Prostate gland (tissue), 2 donors: ENCODE measurements around the gene SH3GL3.

ENCODE experiments used
- POLR2AphosphoS5 ChIP-seq: sonication (generic); formaldehyde crosslinking; IDR thresholded peaks from one replicate; pipeline ENCODE4 v1.6.1; 2017; ENCODE audit warnings: antibody characterized with exemption
- TF ChIP-seq, protein P1 (sequence below), 4 experiments: fragments of 200-600 bp in 2 of 4; fragments of 450-650 bp in 2 of 4; sonication (generic) in 2 of 4; IDR thresholded peaks; 1 replicate in 3 of 4; 2 replicates in 1 of 4; pipeline ENCODE4 v1.5.1; 2016 to 2019; ENCODE audit warnings: antibody characterized with exemption in 4 of 4, mild to moderate bottlenecking in 2 of 4, moderate library complexity in 2 of 4

GRCh38 chr15:83656943-83657528, 209.9 kb downstream of the SH3GL3 start:
- TF ChIP-seq, protein P1, sequence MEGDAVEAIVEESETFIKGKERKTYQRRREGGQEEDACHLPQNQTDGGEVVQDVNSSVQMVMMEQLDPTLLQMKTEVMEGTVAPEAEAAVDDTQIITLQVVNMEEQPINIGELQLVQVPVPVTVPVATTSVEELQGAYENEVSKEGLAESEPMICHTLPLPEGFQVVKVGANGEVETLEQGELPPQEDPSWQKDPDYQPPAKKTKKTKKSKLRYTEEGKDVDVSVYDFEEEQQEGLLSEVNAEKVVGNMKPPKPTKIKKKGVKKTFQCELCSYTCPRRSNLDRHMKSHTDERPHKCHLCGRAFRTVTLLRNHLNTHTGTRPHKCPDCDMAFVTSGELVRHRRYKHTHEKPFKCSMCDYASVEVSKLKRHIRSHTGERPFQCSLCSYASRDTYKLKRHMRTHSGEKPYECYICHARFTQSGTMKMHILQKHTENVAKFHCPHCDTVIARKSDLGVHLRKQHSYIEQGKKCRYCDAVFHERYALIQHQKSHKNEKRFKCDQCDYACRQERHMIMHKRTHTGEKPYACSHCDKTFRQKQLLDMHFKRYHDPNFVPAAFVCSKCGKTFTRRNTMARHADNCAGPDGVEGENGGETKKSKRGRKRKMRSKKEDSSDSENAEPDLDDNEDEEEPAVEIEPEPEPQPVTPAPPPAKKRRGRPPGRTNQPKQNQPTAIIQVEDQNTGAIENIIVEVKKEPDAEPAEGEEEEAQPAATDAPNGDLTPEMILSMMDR (IDR thresholded peaks at IDR 0.05): no peak
- no peak for TF ChIP-seq POLR2AphosphoS5
